HL-60/S4 treated with phorbol 12-myristate 13-acetate at 8.2 ng/mL for 4 days and 3 days (cell line): ENCODE measurements around the gene GLRX5.

ENCODE experiments used
- in situ Hi-C: fragments of 300-500 bp; cut with MboI; formaldehyde crosslinking; loops from 2 replicates; pipeline ENCODE4 v1.15.0; 2022; ENCODE audit warnings: low sequenced_read_pairs

GLRX5 gene

DNA sequence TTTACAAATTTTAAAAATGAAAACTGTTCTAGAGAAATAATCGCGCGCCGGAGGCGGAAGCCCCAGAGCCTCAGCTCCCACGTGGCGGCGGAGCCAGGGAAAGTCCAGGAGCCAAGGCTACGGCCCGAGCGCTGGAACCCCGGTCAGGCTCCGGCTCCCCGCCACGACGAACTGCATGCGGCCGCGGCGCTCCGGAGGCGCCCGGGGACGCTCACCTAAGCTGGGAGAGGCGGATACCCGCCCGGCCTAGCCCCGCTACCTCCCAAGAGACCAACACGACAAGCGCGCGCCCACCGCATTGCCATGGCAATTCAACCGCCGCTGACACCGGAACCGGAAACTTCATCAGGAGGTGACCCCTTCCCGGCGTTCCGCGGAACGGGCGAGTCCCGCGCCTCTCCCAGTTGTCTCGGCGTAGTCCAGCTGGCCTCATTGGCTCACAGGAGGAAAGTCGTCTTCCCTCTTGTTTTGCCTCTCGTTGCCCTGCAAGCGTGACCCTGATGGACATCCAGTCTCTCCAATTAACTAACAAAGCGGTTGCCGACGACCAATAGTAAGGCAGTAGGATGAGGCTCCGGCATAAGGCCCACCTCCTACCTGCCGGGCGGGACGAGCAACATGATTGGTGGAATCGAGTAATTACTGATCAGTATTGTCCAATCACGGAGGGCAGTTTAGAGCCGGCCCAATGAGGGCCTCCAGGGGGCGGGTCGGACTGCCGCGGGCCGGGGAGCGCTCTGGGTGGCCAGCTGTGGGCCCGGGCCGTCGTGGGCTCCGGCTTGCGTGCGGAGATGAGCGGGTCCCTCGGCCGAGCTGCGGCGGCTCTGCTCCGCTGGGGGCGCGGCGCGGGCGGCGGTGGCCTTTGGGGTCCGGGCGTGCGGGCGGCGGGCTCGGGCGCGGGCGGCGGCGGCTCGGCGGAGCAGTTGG is at the start of gene GLRX5:
Gene GLRX5, plus strand, starts transcription at position 752 of the 927 bp plus-strand sequence. Its CDS starts 40 bp downstream, at position 792.
- in situ Hi-C loops: no loop called here

DNA sequence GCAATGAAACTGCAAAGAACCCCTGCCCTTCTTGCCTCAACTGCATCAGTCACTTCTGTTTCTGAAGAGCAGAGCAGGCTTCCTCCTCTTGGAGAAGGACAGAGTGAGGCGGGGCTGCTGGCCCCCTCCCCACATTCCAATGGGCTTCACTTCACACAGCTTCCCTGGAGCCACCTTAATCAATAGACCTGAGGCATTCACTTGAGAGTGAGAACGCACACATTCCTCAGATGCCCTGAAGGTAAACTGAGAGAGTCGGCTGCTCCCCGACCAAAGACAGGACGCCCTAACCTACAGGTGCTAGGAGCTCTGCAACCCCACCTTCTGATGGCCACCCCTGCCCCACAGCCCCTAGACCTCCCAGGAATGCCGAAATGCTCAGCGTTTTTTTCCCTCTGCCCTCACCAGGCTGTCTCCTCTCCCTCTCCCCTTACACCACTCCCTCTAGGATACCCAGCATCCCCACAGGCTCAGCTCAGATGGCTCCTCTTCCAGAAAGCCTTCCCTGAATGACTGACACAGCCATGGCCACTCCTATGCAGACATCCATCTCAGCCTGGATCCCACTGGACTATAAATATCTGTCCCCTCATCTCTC is 49.5 kb upstream of the GLRX5 start:
- in situ Hi-C loops: no loop called here

DNA sequence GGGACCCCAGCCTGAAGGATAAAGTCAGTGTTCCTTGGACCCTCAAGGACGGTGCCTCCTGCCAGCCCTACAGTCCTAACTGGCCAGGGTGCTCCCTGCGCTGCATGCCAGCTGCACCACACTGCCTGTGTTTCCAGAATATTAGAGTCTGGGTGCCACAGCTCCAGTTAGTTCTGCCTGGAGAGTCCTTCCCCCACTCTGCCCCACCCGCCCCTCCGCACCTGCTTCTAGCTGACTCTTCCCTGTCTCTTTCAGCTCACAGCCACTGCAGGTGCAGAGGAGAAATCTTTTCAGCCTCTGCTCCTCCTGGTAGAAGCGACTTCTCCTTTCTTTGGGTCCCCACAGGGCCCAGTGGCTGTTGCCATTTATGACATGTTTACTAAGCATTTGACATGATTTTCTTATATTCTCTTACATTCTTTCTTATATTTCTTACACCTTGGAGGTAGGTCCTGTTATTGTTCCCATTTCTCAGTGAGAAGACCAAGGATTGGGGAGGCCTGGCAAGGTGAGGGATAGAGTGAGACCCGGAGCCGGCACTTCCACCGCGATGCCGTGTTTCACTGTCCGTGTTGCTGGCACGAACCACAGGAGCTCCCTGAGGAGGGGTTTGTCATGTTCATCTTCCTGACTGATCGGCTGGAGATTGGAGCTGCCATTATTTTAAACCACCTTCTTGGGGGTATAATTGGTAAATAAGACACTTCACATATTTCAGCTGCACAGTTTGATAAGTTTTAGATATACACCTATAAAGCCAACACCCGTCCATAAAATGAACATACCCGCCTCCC is 47.8 kb upstream of the GLRX5 start:
- in situ Hi-C loops: no loop called here

DNA sequence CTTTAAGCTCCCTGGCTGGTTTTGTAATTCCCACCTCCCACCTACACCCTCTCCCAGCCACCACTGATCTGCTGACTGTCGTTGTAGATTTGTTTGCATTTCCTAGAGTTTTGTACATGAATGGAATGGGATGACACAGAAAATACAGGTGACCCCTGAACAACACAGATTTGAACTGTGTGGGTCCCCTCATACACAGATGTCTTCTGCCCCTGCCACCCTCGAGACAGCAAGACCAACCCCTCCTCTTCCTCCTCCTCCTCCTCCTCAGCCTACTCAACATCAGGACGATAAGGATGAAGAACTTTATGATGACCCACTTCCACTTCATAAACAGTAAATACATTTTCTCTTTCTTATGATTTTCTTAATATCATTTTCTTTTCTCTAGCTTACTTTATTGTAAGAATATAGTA is 47.2 kb upstream of the GLRX5 start:
- in situ Hi-C loops: no loop called here

DNA sequence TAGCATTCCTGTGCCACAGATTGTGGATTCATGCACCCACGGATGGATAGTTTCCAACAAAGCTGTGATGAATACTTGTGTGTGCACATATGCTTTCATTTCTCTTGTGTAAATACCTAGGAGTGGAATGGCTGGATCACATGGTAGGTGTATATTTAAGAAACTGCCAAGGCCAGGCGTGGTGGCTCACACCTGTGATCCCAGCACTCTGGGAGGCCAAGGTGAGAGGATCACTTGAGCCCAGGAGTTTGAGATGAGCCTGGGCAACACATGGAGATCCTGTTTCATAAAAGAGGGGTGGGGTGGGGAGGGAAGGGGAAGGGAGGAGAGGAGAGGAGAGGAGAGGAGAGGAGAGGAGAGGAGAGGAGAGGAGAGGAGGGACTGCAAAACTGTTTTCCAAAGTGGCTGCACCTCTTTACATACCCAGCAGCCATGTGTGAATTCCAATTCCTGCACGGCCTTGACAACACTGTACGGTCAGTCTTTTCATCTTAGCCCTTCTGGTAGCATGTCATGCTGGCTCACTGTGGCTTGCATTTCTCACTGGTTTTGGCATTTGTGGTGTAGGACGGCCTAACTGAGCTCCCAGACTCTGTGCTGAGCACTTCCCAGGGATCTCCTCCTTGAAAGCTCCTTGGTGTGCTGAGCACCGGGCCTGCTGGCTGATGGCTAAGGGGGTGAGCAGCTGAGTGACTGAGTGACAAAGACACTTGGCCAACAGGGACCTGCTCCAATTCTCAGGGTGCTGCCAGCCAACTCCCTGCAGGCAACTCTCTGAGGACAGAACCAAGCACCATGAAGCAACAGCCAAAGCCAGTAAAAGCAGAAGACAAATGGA is 46.3 kb upstream of the GLRX5 start:
- in situ Hi-C loops: no loop called here

DNA sequence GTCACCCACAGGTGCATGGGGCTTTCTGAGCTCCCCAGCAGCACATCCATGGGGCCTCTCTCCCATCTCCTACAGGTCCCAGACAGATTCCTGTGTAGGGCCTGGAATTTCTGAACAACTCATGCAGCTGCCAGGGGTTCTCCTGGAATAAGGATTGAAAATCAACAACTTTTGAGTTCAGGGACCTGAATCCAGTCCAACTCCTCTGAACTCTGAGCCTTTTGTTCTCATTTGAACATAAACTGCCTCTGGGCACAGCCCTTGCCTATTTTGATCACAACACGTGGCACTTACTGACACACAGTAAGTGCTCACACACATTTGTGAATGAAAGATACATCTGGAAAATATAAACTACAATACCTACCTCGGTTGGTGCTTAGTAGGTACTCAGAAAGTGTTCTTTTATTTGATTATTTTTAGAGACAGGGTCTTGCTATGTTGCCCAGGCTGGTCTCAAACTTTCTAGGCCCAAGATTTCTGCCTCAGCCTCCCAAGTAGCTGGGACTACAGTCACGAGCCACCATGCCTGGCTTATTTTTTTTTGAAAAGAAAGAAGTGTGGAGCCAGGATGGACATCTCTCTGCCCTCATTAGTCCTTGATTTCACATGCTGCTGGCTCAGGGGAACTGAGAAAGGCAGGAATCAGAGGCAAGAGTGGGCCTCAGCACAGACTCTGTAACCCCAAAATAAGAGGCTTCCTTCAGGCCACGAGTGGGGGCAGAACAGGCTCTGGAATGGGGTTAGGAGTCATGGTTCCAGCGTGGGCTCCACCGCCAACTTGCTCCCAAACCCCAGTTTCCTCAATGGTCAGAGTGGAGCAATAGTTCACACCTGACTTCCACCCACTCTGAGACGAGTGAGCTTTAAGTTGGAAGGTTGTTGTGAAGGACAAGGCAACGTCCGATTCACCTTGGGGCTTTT is 45.4 kb upstream of the GLRX5 start:
- in situ Hi-C loops: no loop called here

DNA sequence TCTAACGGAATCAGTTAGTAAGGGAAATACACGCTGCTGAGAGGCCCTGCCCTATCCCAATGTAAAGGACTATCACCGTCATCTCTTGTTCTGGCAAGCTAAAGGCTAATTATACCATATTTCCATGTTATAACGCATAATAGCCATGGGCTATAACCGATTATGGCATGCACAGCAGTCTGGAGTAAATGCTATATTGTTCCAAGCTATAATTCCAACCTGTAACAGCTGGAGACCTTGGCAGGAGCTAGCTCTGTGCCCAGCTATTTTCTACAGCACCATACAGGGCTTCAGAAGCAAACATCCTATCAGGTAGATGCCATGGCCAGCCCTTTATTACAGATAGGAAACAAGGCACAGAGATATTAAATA is 44.7 kb upstream of the GLRX5 start:
- in situ Hi-C loops: no loop called here

DNA sequence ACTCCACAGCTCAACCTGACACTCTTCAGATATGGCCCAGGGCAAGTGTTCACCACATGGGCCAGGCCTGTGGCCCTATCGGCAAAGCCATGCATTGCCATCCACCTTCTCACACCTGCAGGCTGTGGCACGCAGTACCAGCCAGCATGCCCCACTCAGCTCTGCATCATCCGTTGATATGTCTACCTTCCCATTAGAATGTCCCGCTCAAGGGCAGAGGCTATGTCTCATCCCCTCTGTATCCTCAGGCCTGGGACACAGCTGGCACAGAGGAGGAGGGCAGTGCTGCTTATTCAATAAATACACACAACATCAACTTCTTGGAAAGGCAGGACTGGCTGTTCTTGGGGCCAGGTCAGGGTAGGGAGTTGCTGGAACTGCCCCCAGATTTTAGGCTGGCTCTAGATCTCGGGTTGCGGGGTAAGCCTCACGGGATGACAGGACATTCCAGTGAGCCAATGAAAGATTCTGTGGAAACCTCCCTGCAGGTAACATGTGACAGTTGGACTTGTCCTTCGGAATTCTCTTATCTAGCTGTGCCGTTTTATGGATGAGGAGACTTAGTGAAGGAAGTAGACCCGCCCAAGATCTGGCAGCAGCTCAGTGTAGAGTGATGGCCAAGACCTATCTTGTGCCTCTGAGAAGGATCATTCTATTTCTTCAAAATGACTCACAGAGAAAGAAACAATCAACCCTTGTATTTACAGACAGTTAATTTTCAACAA is 44.0 kb upstream of the GLRX5 start:
- in situ Hi-C loops: no loop called here

DNA sequence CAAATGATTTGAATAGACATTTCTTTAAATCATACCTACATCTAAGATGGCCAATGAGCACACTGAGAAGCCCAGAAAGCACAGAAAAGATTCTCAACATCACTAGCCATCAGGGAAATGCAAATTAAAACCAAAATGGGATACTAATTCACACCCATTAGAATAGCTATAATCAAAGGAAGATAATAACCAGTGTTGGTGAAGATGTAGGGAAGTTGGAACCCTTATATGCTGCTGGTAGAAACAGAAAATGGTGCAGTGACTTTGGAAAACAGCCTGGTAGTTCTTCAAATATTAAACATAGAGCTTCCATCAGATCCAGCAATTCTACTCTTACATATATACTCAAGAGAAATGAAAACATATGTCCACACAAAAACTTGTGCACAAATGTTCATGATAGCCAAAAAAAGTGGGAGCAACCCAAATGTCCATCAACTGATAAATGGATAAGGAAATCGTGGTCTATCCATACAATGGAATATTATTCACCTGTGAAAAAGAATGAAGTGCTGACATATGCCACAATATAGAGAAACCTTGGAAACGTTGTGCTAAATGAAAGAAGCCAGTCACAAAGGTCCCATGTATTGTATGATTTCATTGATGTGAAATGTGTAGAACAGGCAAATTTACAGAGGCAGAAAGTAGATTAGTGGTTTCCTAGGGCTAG is 42.8 kb upstream of the GLRX5 start:
- in situ Hi-C loops: no loop called here

DNA sequence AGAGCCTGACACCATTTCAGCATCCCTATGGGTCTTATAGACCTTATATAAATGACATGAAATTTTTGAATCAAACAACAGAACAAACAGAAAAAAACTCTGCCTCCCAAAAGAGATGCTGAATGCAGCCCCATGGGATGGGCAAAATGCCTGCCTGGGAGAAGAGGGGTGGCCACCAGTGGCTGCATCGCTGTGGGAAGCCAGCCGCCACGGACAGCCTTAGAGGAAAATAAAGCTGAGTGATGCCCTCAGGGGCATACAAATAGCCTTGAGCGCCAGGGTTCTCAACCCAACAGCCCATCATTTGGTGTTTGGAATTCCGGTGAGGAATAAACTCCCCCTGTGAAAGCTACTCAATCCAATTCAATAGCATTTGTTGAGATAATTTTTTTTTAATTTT is 41.3 kb upstream of the GLRX5 start:
- in situ Hi-C loops: no loop called here

DNA sequence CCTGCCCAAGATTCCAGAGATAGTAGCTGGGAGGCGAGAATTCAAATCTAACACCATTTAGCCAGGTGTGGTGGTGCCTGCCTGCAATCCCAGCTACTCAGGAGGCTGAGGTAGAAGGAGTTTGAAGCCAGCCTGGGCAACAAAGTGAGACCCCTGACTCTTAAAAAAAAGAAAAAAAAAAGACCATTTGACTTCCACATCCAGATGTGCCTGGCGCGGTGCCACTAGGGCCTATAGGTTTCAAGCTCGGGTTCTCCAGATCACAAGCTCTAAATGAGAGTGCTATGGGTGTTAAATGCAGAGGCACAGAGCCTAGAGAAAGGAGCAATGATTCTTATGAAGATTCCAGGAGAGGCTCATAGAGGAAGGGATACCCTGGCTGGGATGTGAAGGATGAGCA is 40.9 kb upstream of the GLRX5 start:
- in situ Hi-C loops: no loop called here

DNA sequence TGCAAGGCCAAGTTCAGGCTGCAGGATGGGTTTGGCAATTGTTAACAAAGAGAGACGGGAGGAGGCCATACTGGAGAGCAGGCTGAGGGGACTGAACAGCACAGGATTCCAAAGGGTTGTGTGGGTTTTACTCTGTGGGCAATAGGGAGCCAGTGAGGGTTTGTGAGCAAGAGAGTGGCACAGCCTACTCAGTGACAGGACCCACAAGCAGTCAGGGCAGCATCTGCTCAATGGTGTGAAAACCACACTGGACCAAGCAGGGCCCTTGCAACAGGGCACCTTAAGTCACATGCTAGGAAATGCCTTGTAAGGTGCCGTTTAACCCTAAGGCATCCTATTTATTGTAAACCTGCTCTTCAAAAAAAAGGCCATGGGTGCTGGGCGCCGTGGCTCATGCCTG is 40.4 kb upstream of the GLRX5 start:
- in situ Hi-C loops: no loop called here

DNA sequence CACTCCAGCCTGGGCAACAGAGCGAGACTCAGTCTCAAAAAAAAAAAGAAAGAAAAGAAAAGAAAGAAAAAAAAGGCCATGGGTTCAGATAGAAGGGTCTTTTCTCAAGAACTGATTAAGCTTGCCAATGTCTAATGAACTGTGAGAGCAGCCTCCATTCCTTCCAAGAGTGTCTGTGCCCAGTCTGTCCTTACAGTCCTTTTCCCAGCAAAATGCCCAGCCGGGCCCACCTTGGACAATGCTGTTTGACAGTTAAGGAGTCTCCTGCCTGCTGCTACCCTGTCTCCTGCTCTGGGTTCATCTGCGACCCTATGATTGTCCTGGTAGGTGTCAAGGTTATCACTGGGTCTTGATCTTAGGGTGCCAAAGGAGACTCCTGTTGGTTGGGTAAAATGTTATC is 39.8 kb upstream of the GLRX5 start:
- in situ Hi-C loops: no loop called here

DNA sequence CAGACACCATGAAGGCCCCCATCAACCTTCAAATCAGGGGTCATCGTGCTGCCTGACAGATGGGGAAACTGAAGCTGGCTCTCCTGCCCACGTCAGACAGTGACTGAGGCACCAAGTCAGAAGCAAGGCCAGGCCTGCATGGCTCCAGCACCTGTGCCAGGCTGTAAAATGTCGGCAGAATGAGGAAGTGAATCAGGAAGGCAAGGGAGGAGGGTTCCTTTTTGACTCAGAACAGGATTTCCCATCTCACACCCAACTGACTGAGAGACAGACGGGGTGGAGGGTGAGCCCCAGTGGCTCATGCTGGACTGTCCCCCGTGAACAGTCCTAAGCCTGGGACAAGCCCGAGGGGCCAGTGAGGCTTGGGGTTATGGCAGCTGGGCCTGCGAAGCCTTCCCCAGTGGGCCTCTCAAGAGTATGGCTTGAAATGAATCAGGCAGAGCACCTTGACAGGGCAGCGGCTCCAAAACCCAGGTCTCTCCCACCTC is 39.3 kb upstream of the GLRX5 start:
- in situ Hi-C loops: no loop called here

DNA sequence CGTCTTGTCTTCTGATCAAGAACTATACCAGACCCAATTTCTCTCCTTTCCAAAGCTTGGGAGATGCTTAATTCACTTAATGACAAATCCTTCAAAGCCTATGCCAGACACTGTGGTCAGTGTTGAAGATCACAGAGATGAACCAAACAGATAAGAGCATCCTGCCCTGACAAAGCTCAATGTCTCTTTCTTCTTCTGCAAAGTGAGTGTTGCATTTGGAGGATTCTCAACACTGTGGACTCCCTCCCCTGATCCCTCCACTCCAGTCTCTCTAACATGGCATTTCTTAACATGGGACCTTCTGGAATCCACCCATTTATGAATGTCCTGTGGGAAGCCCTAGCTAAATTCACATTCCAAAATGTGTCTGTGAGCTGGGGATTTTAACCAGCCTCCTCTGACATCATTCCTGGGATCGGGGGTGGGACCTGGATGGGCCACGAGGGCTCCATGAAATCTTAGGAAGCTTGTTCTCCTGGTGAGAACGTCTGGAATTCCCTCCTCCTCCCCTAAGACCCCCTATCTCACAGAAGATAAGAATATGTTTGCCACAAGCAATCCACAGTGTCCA is 38.7 kb upstream of the GLRX5 start:
- in situ Hi-C loops: no loop called here

DNA sequence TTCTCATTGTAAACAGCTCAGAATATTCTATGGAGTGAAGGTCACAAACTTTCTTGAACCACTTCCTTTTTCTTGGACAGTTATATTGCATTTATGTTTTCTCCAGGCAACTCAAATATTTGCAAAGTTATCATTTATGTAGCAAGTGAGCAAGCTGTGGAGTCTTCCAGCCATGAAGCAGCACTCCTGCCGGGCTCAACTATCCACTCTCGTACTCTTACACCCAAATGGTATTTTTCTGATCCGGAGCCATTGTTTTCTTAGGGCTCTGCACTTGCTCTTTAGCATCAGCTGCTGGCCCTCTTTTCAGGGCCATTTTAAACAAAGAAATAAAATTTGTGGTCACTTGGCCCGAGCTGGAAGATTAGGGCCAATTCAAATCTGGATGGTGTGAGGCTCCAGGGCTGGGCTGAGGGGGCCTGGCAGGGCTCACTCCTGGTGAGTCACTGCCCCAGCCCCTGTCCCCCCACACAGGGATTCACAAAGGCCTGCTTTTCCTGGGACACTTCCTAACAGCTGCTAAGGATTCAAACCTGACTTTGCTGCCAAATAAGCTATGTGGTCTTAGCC is 38.1 kb upstream of the GLRX5 start:
- in situ Hi-C loops: no loop called here

DNA sequence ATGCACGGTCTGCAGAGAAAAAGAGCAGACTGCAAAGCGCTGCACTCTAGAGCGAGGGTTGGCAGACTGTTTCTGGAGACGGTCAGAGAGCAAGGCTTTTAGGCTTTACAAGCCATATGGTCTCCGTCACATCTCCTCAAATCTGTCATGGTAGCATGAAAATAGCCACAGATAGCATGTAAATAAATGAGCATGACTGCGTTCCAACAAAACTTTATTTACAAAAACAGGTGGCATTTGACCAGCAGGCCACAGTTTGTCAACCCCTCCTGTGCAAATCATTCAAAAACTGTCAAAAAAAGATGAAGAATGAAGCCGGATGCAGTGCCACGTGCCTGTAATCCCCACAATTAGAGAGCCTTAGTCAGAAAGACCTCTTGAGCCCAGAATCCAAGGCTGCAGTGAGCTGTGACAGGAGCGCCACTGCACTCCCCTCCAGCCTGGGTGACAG is 37.3 kb upstream of the GLRX5 start:
- in situ Hi-C loops: no loop called here
